Neural cell (in vitro differentiated cells): ENCODE measurements around the gene PHGDH. TPM values are rescaled to one million over a fixed set of nuclear protein-coding genes. Genes with fewer than 3 reads are reported as not detected.

Experiments
- H2AFZ ChIP-seq: fragments of 200-600, 300-800 bp; sonication (generic), shearing (Covaris generic); 2 replicates; pipeline ENCODE4 v1.6.0; 2014; ENCODE audit warnings: low read depth, mild to moderate bottlenecking, antibody characterized with exemption, low read length, moderate library complexity
- H3F3A ChIP-seq: fragments of 200-600 bp; shearing (Covaris generic); 2 replicates; pipeline ENCODE4 v1.6.1; 2016; ENCODE audit warnings: mild to moderate bottlenecking, moderate library complexity, mixed read lengths, antibody characterized with exemption, low read length; ENCODE audit not compliant: insufficient read depth, poor library complexity, severe bottlenecking
- H3K27ac ChIP-seq: fragments of 200-600, 300-800 bp; sonication (generic), shearing (Covaris generic); 2 replicates; pipeline ENCODE4 v1.5.1; 2014; ENCODE audit warnings: mild to moderate bottlenecking, low read length, moderate library complexity
- H3K27me3 ChIP-seq: fragments of 300-800, 200-600 bp; sonication (generic), shearing (Covaris generic); 2 replicates; pipeline ENCODE4 v1.6.0; 2014; ENCODE audit warnings: mild to moderate bottlenecking, low read depth, low read length, moderate library complexity; ENCODE audit not compliant: insufficient read depth
- H3K36me3 ChIP-seq: fragments of 300-800, 200-600 bp; sonication (generic), shearing (Covaris generic); 2 replicates; pipeline ENCODE4 v1.5.1; 2014; ENCODE audit warnings: mild to moderate bottlenecking, antibody characterized with exemption, low read length, moderate library complexity; ENCODE audit not compliant: insufficient read depth
- H3K4me2 ChIP-seq: fragments of 300-800, 200-600 bp; sonication (generic), shearing (Covaris generic); 2 replicates; pipeline ENCODE4 v1.6.0; 2014; ENCODE audit warnings: mild to moderate bottlenecking, low read length
- H3K4me3 ChIP-seq: fragments of 300-800, 200-600 bp; sonication (generic), shearing (Covaris generic); 2 replicates; pipeline ENCODE4 v1.5.1; 2014; ENCODE audit warnings: mild to moderate bottlenecking, low read length, moderate library complexity
- H3K79me2 ChIP-seq: fragments of 200-600 bp; shearing (Covaris generic); replicated peaks from 2 replicates; pipeline ENCODE4 v1.6.0; 2014; ENCODE audit warnings: mild to moderate bottlenecking, low read length, moderate library complexity; ENCODE audit not compliant: insufficient read depth
- H3K9ac ChIP-seq: fragments of 300-800, 200-600 bp; sonication (generic), shearing (Covaris generic); 2 replicates; pipeline ENCODE4 v1.6.1; 2016; ENCODE audit warnings: mild to moderate bottlenecking, low read length, mixed read lengths
- H3K9me2 ChIP-seq: fragments of 200-600 bp; shearing (Covaris generic); 2 replicates; pipeline ENCODE4 v1.6.1; 2016; ENCODE audit warnings: mild to moderate bottlenecking, low read length, mixed read lengths; ENCODE audit not compliant: insufficient read depth
- H3K9me3 ChIP-seq: fragments of 200-600, 300-800 bp; sonication (generic), shearing (Covaris generic); 2 replicates; pipeline ENCODE4 v1.6.1; 2016; ENCODE audit warnings: mild to moderate bottlenecking, mixed run types, low read length, moderate library complexity, mixed read lengths
- H4K20me1 ChIP-seq: fragments of 200-600 bp; shearing (Covaris generic); 2 replicates; pipeline ENCODE4 v1.6.1; 2016; ENCODE audit warnings: mild to moderate bottlenecking, mixed run types; ENCODE audit not compliant: insufficient read depth
- EP300 ChIP-seq: fragments of 450-650 bp; conservative IDR thresholded peaks from 2 replicates; pipeline ENCODE4 v1.6.1; 2014; ENCODE audit warnings: antibody characterized with exemption, mild to moderate bottlenecking, moderate library complexity; ENCODE audit not compliant: poor library complexity, severe bottlenecking
- EZH2 ChIP-seq: fragments of 200-600, 300-800 bp; shearing (Covaris generic), sonication (generic); IDR thresholded peaks from 2 replicates; pipeline ENCODE4 v1.6.1; 2014; ENCODE audit warnings: antibody characterized with exemption, low read length, borderline replicate concordance, mild to moderate bottlenecking; ENCODE audit not compliant: insufficient read depth, poor library complexity, severe bottlenecking
- MXI1 ChIP-seq: fragments of 450-650 bp; conservative IDR thresholded peaks from 2 replicates; pipeline ENCODE4 v1.6.1; 2014; ENCODE audit warnings: antibody characterized with exemption, mild to moderate bottlenecking; ENCODE audit not compliant: poor library complexity, severe bottlenecking
- POLR2AphosphoS5 ChIP-seq: IDR thresholded peaks from 2 replicates; pipeline ENCODE4 v1.6.1; 2012
- RAD21 ChIP-seq: fragments of 450-650 bp; conservative IDR thresholded peaks from 2 replicates; pipeline ENCODE4 v1.6.1; 2014; ENCODE audit warnings: antibody characterized with exemption, mild to moderate bottlenecking, moderate library complexity
- SMC3 ChIP-seq: fragments of 450-650 bp; conservative IDR thresholded peaks from 2 replicates; pipeline ENCODE4 v1.6.1; 2014; ENCODE audit warnings: antibody characterized with exemption, mild to moderate bottlenecking, moderate library complexity; ENCODE audit not compliant: poor library complexity
- TAF1 ChIP-seq: IDR thresholded peaks from 2 replicates; pipeline ENCODE4 v1.6.1; 2012; ENCODE audit warnings: low read depth
- polyA plus RNA-seq: library from polyadenylated mRNA; depleted of rRNA; stranded (reverse); fragments of >200 nt; gene quantifications from 2 replicates; pipeline ENCODE4 v1.2.3, GENCODE V29; 2014
- TF ChIP-seq, protein P1 (sequence below): fragments of 450-650 bp; IDR thresholded peaks from 2 replicates; pipeline ENCODE4 v1.5.1; 2014; ENCODE audit warnings: antibody characterized with exemption, mild to moderate bottlenecking, moderate library complexity; ENCODE audit not compliant: poor library complexity, severe bottlenecking
- TF ChIP-seq, protein P2 (sequence below): IDR thresholded peaks from 2 replicates; pipeline ENCODE4 v1.6.1; 2012; ENCODE audit warnings: borderline replicate concordance

PHGDH gene
- polyA plus RNA-seq, 1 donor from 2014 or later, result 11.8 TPM

GRCh38 chr1:119758584-119758983 is 46.9 kb downstream of the PHGDH start:
- H3K27ac ChIP-seq, result no peak overlapping the region
- H2AFZ ChIP-seq, result no peak overlapping the region
- H3F3A ChIP-seq, result no peaks in the 10 kb centered on the region

DNA sequence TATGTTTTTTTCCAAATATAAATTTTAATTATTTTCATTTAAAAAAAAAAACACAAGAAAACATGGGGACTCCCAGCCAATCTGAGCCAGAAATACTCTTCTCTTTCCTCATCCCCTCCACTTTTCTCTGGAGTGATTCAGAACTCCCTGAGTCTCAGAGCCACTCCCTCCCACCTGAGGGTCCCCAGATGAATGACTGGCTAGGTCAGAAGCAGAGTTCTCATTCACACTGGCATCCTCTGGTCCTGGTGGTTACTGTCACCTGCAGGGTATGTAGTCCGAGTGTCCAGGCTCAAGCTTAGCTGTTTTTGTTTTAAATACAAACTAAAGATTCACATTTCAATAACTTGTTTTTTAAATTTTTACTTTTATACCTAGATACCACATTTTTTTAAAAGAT is 50.7 kb downstream of the PHGDH start:
- Histone ChIP-seq H3K27ac (no peak overlapping the region), H2AFZ (no peak overlapping the region), H3K4me3 (no peak overlapping the region), H3K4me2 (no peak overlapping the region), H3K9me2 (no peaks in the 10 kb centered on the region), H3K9me3 (no peaks in the 10 kb centered on the region), H3K9ac (no peak overlapping the region), H3F3A (no peaks in the 10 kb centered on the region), H3K36me3 (no peaks in the 10 kb centered on the region), H3K27me3 (no peaks in the 10 kb centered on the region), H3K79me2 (no peaks in the 10 kb centered on the region), H4K20me1 (no peaks in the 10 kb centered on the region)
- TF ChIP-seq RAD21 (no peak), TAF1 (no peak), MXI1 (no peak), SMC3 (no peak)
- TF ChIP-seq, protein P1, sequence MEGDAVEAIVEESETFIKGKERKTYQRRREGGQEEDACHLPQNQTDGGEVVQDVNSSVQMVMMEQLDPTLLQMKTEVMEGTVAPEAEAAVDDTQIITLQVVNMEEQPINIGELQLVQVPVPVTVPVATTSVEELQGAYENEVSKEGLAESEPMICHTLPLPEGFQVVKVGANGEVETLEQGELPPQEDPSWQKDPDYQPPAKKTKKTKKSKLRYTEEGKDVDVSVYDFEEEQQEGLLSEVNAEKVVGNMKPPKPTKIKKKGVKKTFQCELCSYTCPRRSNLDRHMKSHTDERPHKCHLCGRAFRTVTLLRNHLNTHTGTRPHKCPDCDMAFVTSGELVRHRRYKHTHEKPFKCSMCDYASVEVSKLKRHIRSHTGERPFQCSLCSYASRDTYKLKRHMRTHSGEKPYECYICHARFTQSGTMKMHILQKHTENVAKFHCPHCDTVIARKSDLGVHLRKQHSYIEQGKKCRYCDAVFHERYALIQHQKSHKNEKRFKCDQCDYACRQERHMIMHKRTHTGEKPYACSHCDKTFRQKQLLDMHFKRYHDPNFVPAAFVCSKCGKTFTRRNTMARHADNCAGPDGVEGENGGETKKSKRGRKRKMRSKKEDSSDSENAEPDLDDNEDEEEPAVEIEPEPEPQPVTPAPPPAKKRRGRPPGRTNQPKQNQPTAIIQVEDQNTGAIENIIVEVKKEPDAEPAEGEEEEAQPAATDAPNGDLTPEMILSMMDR, result no peak
- TF ChIP-seq, protein P2, sequence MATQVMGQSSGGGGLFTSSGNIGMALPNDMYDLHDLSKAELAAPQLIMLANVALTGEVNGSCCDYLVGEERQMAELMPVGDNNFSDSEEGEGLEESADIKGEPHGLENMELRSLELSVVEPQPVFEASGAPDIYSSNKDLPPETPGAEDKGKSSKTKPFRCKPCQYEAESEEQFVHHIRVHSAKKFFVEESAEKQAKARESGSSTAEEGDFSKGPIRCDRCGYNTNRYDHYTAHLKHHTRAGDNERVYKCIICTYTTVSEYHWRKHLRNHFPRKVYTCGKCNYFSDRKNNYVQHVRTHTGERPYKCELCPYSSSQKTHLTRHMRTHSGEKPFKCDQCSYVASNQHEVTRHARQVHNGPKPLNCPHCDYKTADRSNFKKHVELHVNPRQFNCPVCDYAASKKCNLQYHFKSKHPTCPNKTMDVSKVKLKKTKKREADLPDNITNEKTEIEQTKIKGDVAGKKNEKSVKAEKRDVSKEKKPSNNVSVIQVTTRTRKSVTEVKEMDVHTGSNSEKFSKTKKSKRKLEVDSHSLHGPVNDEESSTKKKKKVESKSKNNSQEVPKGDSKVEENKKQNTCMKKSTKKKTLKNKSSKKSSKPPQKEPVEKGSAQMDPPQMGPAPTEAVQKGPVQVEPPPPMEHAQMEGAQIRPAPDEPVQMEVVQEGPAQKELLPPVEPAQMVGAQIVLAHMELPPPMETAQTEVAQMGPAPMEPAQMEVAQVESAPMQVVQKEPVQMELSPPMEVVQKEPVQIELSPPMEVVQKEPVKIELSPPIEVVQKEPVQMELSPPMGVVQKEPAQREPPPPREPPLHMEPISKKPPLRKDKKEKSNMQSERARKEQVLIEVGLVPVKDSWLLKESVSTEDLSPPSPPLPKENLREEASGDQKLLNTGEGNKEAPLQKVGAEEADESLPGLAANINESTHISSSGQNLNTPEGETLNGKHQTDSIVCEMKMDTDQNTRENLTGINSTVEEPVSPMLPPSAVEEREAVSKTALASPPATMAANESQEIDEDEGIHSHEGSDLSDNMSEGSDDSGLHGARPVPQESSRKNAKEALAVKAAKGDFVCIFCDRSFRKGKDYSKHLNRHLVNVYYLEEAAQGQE, result no peak

More at GRCh38 chr1:119758584-119758983, 46.9 kb downstream of the PHGDH start:
- H3K9me3 ChIP-seq, result no peaks in the 10 kb centered on the region
- no peaks in the 10 kb centered on the region for H3K27me3 ChIP-seq
- H3K9ac ChIP-seq, result no peak overlapping the region
- no peaks in the 10 kb centered on the region for H3K79me2 ChIP-seq
- H3K4me2 ChIP-seq, result no peak overlapping the region
- H3K4me3 ChIP-seq, result no peak overlapping the region
- H4K20me1 ChIP-seq, result no peaks in the 10 kb centered on the region
- no peaks in the 10 kb centered on the region for H3K36me3 ChIP-seq
- no peak for TF ChIP-seq SMC3
- no peak for TF ChIP-seq POLR2AphosphoS5
- no peak for TF ChIP-seq EZH2
- no peak for TF ChIP-seq EP300
- no peaks in the 10 kb centered on the region for H3K9me2 ChIP-seq

DNA sequence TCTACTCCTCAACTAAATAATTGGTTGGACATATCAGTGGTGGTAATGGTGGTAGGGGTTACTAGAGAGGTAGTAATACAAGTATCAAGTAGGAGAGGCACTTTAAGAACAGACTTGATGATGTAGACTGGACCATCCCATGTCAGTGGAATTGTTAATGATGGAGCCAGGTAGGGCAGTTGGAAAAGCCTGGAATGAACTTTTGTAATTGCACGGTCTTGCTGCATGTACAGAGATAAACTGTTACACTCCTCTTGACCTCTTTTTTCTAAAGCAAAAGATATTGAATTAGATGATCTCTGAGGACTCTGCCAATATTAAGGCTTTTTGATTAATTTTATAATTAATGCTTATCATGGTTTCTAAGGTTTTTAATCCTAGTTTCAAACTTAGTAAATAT is 51.2 kb downstream of the PHGDH start:
- H3K9me3 ChIP-seq, result no peaks in the 10 kb centered on the region
- H3K9ac ChIP-seq, result no peak overlapping the region
- no peaks in the 10 kb centered on the region for H3K27me3 ChIP-seq
- H4K20me1 ChIP-seq, result no peaks in the 10 kb centered on the region
- H3K27ac ChIP-seq, result no peak overlapping the region
- H3F3A ChIP-seq, result no peaks in the 10 kb centered on the region
- no peaks in the 10 kb centered on the region for H3K79me2 ChIP-seq
- no peak for TF ChIP-seq MXI1
- no peak for TF ChIP-seq EP300
- TF ChIP-seq, protein P2, result no peak
- TF ChIP-seq TAF1, result no peak
- no peak for TF ChIP-seq EZH2
- TF ChIP-seq RAD21, result no peak
- no peak for TF ChIP-seq POLR2AphosphoS5
- TF ChIP-seq SMC3, result no peak
- TF ChIP-seq, protein P1, result no peak
- no peaks in the 10 kb centered on the region for H3K36me3 ChIP-seq
- no peaks in the 10 kb centered on the region for H3K9me2 ChIP-seq
- H3K4me3 ChIP-seq, result no peak overlapping the region
- H3K4me2 ChIP-seq, result no peak overlapping the region
- no peak overlapping the region for H2AFZ ChIP-seq
